ENCODE data around the gene PALLD. TPM values are rescaled to one million over a fixed set of nuclear protein-coding genes. Genes with fewer than 3 reads are reported as not detected.
"Not testable (repeated sequence)": the region's sequence is repeated elsewhere in the genome, so short reads cannot be mapped to it uniquely, and the experiment has no call there.

The PALLD gene
- total RNA-seq, 1 experiment from 2014 or later: 47.8 TPM

DNA sequence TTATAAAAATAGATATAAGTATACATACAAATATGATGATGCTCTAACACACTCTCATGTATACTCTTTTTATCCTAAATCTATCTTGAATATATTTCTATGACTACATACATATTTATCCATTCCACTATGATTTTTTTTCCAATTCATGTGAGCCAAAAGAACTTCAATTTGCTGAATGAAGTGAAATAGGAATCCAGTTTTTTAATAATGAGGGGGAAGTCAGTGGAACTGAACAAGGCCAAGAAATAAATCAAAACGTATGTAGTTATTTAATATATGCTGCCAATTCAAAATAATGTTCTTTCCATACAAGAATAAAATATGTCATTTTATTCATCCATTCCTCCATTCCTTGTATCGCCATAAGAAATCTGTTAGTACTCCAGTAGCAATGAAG lies 6.1 kb upstream of the PALLD start:
- no peak for DNase-seq (ENCODE audit: low read depth)

DNA sequence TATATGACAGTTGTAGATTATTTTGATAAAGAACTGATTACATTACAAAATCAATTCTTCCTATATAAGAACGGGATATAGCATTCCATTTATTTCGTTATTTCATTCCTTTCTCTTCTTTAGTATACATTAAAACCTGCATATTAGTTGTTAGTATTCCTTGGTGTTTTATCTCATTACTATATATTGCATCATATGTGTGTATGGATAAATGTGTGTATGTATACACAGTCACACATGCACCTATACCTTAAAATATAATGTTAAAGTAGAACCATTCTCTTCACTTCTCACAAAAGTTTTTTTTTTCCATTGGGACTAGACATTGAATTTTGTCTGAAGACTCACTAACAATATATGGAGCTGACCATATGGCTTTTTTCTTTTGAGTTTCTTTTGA lies 5.3 kb upstream of the PALLD start:
- DNase-seq (ENCODE audit: low read depth): no peak

DNA sequence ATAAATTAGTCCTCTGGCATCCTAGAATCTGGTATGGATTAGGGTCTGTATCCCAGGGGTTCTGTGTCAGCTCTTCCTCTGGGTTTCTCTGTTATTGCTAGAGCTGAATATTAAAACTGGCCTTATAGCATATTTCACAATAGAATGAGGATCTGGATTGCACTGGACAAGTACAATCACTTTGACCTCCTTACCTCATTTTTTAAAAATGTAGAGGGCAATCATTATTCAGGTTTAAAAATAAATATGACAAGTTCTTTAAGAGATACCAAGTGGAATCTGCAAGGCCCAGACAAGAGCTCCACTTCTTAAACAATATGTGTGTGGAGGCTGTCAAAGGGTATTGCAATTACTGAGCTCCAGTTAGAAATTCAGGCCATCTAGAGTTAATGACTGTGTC lies 1.4 kb downstream of the PALLD start:
- no peak for DNase-seq (ENCODE audit: low read depth)

DNA sequence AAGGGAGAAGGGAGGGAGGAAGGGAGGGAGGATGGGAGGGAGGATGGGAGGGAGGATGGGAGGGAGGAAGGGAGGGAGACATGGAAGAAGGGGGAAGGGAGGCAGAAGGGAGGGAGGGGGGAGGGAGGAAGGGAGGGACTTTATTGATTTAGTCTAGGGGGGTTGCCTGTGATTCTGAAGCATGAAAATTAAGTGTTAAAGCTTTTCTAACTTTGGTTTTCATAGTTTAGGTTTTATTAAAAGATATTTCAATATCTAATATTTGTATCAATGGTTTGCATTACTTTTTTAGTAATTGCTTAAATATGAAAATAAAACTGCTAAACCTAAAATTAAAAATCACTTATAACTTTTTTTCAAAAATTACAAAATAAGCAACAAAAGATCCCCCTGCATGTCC lies 2.4 kb downstream of the PALLD start:
- DNase-seq (ENCODE audit: low read depth): no peak

DNA sequence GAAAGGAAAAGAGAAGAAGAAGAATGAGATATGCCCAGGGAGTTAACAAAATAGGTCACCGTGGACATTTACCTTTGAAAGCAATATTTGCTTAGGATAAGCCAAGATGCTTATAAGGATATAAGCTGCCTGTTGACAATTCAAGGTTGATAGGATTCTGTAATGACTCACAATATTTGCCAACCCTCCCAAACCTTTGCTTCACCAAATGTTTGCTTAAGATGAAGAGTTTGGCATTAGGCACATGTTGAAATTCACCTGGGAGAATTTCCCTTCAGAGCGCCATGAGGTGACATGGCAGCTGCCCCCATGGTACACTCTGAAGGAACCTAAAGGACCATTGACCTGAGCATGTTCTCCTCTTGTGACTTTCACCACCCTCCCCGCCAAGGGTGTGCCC lies 4.6 kb downstream of the PALLD start:
- no peak for DNase-seq (ENCODE audit: low read depth)

DNA sequence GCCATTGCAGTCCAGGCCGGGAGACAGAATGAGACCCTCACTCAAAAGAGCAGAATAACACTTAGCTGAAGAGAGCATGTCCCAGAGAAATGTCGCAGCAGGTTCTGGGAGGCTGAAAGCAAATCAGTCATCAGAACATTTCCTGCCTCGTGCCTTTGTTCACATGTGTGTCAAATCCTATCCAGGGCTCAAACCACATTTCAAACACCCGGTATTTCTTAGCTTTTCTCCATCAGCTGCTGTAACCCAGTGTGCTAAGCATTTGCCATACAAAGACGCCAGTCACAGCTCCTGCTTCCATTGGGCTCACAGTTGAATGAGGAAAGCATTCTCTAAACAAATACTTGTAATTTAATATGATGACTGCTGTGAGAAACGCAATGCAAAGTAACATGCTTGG lies 6.0 kb downstream of the PALLD start:
- DNase-seq (ENCODE audit: low read depth): no peak

DNA sequence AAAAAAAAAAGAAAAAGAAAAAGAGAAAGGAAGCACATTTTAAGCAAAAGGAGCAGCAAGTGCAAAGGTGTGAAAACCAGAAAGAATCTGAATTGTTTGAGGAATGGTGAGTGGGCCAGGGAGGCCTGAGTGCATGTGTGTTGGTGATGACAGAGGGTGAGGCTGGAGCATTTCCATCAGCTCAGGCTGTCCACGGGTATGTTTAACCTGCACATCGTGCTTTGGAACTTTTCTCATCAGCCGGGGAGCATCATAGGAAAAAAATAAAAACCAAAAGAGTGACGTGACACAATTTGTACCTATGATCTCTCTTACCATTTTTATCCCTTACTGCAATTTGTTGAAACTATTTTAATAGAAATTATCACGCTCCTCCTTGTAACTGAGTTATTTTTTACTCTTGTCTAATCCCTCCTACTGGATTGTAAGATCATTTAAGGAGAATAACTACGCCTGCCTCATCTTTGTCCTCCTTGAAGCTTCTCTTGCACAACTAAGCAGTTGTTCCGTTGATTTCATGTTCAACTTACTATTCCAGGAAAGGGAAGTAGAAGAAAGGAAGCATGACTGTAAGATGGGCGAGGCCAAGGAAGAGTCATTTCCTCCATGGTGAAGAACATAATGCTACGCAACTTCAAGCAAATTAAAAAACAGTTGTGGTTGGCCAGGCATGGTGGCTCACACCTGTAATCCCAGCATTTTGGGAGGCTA lies 7.0 kb downstream of the PALLD start:
- peak; percentile 63 for DNase-seq (ENCODE audit: low read depth)

DNA sequence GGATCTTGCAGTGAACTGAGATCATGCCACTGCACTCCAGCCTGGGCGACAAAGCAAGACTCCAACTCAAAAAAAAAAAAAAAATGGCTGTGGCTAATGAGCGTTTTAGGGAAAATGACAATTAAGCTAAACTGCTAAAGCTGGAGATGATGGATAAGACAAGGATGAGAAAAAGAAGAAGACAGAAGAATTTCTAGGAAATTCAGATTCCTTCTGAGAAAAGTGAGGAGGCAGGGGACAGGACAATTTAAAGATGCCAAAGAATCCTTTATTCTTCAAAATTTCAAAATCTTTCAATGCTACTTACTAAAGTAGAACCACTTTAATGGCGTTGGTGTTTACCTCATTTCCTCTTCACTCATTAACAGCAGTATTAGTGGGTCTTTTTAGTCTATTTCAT lies 7.7 kb downstream of the PALLD start:
- no peak for DNase-seq (ENCODE audit: low read depth)

DNA sequence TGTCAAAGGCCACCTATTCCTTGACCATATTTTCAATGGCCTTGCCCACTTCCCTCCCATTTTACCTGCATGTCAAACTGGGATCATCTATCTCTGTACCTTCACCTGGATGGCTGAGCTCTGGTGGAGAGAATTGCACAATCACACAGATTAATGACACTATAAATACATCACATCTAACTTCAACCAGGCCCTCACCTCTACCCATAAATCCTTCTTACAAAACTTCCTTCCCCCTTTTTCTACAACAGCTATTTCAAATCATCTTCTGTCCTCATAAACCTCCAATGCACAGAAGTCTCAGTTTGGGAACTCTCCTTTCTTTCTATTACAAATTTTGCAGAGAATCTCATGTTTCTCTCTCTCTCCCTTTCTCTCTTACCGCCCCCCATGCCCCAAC lies 9.2 kb downstream of the PALLD start:
- DNase-seq (ENCODE audit: low read depth): no peak

DNA sequence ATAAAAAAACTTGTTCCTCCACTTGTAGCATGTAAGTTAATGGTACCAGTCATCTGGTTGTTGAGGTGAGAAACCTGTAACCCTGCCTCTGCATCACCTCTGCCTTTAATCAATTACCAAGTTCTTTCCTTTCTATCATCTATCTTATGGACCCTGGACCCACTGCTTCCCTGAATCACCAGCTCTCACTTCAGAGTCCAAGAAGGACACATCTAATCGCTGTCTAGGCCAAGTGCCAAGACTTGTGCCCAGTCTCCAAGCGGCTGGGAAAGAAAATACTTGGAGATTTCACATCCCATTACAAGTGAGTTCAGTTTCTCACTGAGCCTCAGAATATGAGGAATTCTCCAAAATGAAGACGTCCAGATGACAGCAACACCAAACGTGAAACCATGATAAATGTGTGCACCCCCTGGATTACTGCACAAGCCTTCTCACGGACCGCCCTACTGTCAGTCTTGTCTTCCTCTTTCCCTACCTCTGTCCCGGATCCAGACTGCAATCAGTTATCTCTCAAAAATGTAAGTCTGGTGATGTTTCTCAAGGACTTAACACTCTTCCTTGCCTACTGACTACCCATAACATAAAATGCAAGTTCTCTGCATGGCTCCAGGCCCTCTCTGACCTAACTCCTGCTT lies 10.4 kb downstream of the PALLD start:
- DNase-seq (ENCODE audit: low read depth): no peak

DNA sequence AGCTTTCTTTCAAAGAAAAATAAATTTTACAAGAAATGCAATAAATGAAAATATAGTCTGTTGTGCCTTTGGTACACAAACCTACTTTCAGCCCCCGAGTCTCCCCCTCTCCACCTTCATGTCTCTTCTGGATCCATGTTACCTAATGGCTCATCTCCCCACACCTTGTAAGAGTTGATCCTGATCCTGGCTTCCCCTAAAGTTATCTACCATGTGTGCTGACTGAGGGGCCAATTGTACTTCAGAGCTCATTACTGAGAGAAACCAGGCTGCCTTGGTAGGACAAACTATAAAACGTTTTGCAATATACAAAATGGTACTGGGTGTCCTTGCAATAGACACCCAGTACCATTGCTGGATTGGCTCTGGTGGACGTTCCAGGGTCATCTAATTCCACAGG lies 11.8 kb downstream of the PALLD start:
- no peak for DNase-seq (ENCODE audit: low read depth)

DNA sequence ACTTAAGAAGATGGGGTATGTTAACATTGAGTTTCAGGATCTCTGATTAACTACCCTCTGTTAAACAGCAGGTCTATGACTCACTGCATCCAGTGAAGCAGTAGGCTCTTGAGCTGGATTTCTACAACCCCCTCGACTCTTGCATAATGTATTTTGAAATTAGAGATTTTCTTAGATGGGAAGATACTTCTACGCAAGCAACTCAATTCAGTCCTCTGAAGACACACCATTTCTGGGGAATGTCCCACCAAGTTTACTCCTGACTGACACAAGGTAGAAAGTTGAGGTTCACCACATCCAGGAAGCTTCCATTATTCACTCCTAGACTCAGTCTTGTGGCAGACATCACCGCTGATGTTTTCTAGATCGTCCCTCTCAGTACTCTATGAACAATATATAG lies 12.9 kb downstream of the PALLD start:
- DNase-seq (ENCODE audit: low read depth): peak; percentile 71

DNA sequence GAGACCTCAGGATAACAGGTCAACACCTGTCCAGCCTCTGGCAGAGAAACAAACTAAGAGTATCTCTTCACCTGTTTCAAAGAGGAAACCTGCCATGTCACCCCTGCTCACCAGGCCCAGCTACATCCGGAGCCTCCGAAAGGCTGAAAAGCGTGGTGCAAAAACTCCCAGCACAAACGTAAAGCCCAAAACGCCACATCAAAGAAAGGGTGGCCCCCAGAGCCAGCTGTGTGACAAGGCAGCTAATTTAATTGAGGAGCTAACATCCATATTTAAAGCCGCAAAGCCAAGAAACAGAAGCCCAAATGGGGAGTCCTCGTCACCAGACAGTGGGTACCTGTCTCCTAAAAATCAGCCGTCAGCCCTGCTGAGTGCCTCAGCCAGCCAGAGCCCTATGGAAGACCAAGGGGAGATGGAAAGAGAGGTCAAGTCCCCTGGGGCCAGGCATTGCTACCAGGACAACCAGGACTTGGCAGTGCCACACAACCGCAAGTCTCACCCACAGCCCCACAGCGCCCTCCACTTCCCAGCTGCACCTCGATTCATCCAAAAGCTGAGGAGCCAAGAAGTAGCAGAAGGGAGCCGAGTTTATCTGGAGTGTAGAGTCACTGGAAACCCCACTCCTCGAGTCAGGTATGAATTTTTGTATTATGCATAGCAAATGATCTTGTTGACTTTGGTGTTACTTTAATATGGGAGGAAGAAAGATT lies 15.1 kb downstream of the PALLD start:
- no peak for DNase-seq (ENCODE audit: low read depth)

DNA sequence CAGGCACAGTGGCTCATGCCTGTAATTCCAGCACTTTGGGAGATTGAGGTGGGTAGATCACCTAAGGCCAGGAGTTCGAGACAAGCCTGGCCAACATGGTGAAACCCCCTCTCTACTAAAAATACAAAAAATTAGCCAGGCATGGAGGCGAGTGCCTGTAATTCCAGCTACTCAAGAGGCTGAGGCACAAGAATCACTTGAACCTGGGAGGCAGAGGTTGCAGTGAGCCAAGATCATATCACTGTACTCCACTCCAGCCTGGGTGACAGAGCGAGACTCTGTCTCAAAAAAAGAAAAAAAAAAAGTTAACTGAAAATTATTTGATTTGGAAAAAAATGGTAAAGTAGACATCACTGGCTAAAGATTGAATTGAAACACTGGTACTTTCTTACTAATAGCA lies 17.0 kb downstream of the PALLD start:
- DNase-seq (ENCODE audit: low read depth): not testable (repeated sequence)

DNA sequence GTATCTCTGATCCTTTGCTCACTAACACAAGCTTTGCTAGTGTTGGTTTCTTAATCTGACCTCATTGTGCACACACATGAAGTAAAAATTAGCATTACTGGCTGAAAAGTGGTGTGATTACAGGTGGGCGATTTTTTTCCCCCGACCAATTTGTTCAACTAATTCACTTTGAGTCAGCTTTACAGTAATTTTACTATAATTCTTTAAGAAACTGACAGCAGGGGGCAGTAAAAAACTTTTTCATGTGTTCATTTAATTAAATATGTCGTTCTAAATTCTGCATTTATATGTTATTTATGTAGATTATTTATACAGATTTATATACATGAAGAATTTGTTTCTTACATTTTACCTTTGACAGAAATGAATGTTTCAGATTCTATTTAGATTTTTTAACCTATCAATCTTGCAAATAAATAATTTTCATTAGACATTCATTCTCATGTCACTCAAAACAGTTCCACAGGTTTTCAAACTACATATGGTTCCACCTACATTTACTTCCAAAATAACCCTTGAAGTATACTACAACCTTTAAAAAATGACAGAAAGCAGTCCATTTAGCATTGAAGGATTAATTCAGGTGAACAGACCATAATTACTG lies 17.5 kb downstream of the PALLD start:
- peak; percentile 26 for DNase-seq (ENCODE audit: low read depth)

DNA sequence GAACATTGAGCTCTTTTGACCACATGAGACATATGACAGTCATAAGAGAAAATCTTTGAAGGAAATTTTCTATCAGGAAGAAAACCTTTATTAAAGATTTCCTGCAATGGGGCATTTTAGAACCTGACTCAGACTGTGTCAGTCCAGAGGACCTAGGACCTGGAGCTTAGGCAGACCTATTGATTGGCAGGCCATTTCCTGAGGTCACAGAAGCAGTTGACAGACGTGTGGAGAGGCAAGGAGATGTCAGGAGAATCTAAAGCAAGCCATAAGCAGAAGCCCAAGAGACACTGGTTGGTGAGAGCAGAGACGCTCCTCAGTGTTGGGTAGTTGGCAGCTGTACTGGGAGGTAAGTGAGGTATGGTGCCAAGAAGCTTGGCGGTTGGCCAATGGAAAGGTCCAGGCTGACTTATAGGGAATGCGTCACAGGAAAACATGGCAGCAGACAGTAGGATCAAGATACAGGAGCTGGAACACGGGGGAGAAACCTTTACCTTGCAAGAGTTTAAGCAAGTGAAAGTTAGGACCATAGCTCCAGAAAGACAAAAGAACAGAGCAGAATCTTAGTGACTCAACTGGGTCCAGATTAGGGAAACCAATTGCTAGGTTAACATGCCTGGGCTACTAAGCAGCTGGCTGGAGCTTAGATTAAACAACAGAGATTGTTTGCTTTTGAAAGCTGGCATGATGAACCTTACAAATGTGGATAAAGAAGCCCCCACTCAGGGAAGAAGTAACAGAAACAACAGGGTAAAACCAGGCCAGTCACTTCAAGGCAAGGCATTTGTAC lies 18.6 kb downstream of the PALLD start:
- DNase-seq (ENCODE audit: low read depth): no peak

DNA sequence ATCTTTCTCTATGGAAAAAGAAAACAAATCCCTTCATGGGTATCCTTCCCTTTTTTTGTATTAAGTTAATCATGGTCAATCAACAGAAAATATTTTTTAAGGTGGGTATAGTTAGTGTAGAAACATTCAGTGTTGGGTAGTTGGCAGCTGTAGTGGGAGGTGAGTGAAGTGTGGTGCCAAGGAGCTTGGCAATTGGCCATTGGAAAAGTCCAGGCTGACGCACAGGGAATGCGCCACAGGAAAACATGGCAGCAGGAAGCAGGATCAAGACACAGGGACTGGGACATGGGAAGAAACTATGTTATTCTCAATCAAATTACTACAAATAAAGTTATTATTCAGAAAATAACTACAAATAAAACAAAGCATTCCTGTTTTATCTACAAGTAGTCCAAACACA lies 20.0 kb downstream of the PALLD start:
- no peak for DNase-seq (ENCODE audit: low read depth)

DNA sequence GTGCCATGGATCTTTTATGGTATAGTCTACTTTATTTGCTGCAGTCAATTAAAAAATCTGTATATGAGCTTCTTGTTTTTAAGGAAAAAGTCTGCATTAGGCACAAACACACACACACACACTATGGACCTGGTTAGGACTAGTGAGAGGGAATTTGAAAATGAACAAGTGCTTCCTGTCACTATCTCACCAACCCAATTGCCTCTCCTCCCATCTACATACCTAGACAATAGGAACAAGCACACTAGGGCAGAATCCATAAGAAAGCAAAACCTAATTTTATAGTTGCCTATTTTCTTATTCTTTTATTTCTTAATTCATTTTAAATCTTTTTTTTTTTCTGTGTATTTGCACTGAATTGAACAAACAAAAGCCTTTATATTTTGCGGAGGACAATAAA lies 22.7 kb downstream of the PALLD start:
- DNase-seq (ENCODE audit: low read depth): no peak

DNA sequence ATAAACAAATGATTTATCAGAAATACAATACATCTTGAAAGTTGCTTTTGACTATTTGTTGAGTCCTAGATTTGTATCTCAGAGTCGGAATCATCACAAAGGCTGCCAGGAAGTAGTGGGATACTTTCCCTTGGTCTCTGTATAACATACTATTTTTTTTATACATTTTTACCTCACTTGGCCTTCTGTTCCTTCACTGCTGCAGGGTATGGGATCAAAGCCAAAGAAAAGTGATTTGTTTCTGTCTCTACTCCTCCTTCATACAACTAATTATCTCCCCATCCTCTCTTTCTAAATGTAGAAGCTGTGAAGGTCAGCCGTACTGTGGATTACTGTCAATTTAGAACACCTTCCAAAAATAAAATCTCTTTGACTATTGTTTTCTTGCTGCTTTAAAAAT lies 24.9 kb downstream of the PALLD start:
- no peak for DNase-seq (ENCODE audit: low read depth)

DNA sequence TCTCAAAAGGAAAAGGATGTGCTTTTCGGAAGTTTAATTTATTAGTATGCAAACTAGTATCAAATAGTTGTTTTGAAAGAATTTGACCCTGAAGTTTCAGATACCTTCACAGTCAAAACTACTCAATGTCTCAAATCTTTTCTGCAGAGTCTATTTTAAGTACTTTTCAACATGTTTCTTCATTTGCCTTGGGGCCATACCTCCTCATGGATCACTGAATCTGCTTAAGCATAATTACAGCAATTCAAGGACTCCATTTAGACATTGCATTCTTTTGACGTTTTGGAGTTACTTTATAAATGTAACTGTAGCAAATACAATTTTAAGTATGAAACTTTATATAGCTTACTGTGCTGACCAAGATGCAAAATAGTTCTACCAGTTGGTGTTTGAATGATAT lies 25.5 kb downstream of the PALLD start:
- DNase-seq (ENCODE audit: low read depth): no peak

DNA sequence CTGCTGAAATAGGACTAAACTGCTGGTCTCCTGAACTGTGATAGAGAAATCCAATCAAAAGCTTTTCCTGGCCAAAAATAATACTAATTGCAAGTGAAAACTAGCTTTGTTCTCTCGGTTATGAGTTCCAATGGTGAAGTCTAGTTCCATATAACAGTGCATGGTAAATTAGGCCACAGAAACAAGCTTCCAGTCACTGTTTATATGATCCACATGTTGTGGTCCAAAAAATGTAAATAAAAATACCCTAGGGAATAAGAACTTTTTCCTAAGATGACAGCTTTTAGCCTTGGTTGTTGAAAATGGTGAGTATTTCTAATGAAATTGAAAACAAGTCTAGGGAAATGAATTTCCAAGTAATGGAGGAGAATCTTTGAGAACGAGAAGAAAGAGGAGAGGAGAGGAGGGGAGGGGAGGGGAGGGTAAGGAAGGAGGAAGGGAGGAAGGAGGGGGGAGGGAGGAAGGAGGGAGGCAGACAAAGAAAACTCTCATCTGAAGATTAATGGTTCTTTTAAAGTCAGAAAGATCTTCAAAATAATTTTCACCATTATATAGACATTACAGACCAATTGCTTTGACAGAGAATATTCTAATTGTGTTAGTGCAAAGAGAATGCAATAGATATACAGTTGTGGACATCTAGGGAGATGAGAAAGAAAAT lies 26.1 kb downstream of the PALLD start:
- DNase-seq (ENCODE audit: low read depth): no peak
